ENCODE measurements around the gene BCOR.

Gene BCOR

GRCh38 chrX:40112996-40113395 is 15.2 kb upstream of the BCOR start:
- DNase-seq, result no peak

GRCh38 chrX:40111868-40112267 is 14.1 kb upstream of the BCOR start:
- no peak for DNase-seq

- peak; percentile 57 for DNase-seq
These were observed 11.7 kb upstream of the BCOR start for GRCh38 chrX:40109288-40110008.

- peak; percentile 83 for DNase-seq
These were observed 11.2 kb upstream of the BCOR start for GRCh38 chrX:40108959-40109287.

GRCh38 chrX:40108162-40108958 is 10.6 kb upstream of the BCOR start:
- no peak for DNase-seq

- peak; percentile 60 for DNase-seq
These were observed 9.8 kb upstream of the BCOR start for GRCh38 chrX:40107291-40108161.

GRCh38 chrX:40106676-40107290 is 9.0 kb upstream of the BCOR start:
- no peak for DNase-seq

- DNase-seq, result peak; percentile 50
These were observed 8.3 kb upstream of the BCOR start for GRCh38 chrX:40105835-40106675.

- DNase-seq, result no peak
These were observed 7.5 kb upstream of the BCOR start for GRCh38 chrX:40104985-40105834.

- DNase-seq, result peak; percentile 70
These were observed 6.8 kb upstream of the BCOR start for GRCh38 chrX:40104630-40104984.

GRCh38 chrX:40103565-40104323 is 6.0 kb upstream of the BCOR start:
- DNase-seq, result no peak

- no peak for DNase-seq
These were observed 4.9 kb upstream of the BCOR start for GRCh38 chrX:40102393-40103381.

GRCh38 chrX:40101430-40101802 is 3.7 kb upstream of the BCOR start:
- DNase-seq, result no peak

- DNase-seq, result no peak
These were observed 3.0 kb upstream of the BCOR start for GRCh38 chrX:40100537-40101429.

- DNase-seq, result no peak
These were observed 2.4 kb upstream of the BCOR start for GRCh38 chrX:40100141-40100536.

- DNase-seq, result no peak
These were observed 1.5 kb upstream of the BCOR start for GRCh38 chrX:40099055-40099958.
